GM21526 (cell line): Measurements from ENCODE around the gene ATRAID.
"Not testable (repeated sequence)": the region's sequence is repeated elsewhere in the genome, so short reads cannot be mapped to it uniquely, and the experiment has no call there.

Experiments
- ATAC-seq: cut with Tn5 transposase; IDR thresholded peaks from one replicate; pipeline ENCODE4 v1.9.1; 2021; ENCODE audit warnings: moderate library complexity; ENCODE audit not compliant: unreplicated experiment, low FRiP score

The ATRAID gene, protein sequence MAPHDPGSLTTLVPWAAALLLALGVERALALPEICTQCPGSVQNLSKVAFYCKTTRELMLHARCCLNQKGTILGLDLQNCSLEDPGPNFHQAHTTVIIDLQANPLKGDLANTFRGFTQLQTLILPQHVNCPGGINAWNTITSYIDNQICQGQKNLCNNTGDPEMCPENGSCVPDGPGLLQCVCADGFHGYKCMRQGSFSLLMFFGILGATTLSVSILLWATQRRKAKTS

DNA sequence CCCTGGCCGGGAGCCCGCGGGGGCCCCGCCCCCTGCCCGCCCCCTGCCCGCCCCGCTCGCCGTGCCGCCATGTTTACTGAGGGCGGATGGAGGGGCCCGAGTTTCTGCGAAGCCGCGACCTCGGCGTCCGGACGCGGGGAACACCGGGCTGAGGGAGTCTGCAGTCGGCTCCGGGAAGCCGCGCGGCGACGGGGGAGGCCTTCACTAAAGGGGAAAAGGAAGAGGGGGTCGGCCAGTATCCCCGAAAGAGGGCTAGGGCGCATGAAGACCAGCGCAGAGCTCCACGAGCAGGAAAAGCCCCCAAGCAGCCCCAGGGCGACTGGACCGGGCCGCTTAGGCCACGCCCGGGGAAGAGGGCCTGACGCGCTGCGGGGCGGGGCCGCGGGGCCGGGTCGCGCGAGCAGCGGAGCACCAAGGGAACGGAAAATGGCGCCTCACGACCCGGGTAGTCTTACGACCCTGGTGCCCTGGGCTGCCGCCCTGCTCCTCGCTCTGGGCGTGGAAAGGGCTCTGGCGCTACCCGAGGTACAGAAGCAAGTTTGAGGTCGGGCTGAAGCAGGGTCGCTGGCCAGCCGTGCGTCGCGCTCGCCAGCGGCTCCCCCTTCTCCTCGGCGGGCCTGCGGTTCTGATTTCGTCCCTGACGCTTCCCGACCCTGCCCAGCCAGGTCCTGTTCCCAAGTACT, at the start of gene ATRAID, which contains the start of gene SLC5A6:
Gene ATRAID, plus strand, starts transcription at position 99 of the 683 bp plus-strand sequence. Its CDS starts 328 bp downstream, at position 427.
Gene SLC5A6, minus strand, starts transcription at position 326 of the 683 bp plus-strand sequence. CDS start 4,618 bp downstream, outside the sequence.
- peak; percentile 73 for ATAC-seq

DNA sequence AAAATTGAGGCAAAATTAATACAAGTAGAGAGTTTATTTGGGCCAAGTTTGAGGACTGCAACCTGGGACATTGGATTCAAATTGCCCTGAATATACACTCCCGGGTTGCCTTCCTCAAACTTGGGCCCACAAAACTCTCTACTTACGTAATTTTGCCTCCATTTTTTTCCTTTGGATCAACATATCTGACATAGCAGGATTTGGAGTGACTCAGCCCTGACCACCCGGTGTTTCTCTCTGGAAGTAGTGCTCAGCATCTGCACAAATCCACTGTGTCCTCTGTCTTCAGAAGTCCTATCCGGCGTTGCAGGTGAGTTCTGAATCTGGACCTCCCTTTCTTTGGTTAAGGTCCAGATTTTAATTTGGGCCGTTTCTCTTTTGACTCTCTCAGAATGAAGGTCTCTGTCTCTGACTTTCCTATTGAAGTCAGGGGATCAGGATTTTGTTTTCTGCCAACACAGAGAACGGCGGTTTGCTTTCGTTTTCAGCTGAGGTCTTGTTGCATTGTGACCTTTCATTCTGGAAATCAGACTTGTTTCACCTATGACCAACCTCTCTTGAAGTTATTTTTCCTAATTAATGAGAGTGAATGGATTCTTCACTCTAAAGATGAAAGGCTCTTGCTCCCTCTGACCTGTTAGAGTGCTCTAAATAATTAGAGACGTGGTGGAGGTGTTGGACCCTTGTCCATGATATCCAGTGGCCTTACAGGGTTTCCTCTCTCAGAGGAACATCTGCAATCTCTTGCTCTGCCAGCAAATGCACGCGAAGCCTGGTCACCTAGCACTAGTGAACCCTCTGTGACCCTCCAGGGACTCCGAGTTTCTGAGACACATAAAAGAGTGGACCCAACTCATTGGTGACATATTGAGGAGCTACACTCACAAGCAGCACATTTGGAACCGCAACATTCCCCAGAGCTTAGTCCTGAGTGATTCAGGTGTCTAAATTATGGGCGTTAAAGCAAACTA, 49.4 kb upstream of the ATRAID start:
- no peak for ATAC-seq

DNA sequence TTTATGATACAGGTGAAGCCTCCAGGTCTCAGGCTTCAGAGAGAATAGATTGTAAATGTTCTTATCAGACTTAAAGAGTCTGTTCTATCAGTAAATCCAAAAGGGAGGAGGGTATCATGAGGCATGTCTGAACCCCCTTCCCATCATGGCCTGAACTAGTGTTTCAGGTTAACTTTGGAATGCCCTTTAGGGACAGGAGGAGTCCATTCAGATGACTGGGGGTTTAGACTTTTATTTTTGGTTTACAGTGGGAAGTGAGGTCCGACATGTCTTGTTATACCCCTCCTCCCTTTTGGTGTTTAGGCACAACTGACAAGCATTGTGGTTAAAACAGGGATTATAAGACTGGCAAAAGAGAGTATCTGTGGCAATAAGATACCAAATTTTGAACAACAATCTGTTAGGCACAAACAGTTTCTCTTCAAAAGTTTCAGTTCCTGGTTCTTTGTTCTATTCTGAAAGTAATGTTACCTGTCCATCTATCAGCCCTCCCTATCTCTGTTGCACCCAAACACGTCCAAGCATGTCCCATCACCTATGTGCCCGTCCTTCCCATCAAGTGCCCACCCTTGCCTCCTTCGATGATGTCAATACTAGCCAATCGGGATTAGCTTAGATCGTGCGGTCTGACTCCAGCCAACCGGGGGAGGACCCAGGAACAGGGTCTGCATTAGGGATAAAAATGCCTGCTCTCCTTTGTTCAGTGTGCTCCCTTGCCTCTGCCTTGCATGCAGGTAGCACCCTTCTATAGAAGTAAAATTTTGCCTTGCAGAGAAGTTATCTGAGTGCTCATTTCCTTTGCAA, 46.7 kb upstream of the ATRAID start:
- no peak for ATAC-seq

DNA sequence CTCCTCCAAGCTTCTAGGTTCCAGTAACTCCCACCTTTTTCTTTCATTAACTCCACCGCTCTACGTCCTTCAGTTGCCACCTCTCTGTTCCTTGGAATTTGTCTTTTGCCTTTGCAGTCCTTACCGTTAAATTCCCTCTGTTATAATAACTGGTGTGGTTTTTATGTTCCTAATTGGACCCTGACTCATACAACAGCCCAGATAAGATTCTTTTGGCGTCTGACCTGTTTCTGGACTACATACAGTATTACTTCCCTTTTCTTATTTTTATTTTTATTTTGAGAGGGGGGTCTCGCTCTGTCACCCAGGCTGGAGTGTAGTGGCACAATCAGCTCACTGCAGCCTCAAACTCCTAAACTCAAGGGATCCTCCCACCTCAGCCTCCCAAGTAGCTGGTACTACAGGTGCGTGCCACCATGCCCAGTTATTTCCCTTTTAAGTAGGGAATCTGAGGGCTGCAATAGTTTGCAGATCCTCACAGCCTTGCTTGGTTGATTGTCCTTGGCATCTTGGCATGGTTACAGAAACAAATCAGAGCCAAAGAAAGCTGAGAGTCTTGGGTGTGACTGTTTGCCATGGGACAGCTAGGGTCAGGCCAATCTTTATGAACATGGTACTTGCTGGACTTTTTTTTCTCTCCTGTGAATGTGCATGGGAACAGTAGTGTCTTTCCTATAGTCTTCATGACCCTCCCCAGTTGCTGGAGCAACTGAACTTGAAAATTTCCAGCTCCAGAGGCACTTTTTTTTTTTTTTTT, 41.1 kb upstream of the ATRAID start:
- ATAC-seq = no peak

DNA sequence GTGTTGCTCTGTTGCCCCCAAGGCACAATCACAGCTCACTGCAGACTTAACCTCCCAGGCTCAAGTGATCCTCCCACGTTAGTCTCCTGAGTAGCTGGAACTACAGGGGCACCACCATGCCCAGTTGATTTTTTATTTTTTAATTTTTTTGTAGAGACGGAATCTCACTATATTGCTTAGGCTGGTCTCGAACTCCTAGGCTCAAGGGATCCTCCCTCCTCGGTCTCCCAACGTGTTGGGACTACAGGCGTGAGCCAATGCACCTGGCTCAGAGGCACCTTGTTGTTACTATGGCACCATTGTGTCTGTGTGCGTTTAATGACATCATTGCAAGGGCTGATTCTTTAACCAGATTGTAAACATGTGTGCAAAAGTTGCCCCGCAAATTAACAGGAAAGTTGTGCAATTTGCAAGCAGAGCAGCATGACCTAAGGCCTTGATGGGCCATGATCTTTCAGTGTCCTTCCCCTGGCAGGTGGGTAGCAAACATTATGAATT, 40.4 kb upstream of the ATRAID start:
- ATAC-seq = no peak

DNA sequence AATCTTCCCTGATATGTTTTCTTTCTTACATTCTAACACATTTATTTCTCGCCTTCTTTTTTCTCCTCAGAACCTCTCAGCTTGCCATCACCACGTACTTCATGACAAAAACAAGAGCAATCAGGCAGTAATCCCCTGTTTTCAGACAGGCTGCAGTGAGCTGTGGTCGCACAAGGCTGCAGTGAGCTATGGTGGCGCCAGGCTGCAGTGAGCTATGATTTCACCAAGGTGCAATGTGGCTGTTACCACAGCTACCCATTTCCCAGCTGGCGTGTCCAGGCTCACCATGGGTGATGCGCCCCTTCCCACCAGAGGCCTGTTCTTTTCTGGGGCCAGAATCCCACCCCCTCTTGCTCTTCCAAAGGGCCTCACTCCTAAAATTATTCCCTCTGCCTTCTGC, 37.2 kb upstream of the ATRAID start:
- ATAC-seq = no peak

DNA sequence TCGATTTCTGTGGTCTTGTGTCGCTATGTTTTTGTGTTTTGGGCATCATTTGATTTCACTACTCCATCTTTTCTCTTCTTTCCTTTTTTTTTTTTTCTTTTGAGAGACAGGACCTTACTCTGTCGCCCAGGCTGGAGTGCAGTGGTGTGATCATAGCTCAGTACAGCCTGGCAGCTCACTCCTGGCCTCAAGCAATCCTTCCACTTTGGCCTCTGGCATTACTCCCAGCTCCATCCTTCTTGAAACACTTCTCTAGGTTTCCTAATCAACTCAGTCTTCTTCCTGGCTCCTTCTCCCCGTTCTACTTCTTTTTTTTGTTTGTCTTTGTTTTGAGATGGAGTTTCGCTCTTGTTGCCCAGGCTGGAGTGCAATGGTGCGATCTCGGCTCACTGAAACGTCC, 36.5 kb upstream of the ATRAID start:
- no peak for ATAC-seq

DNA sequence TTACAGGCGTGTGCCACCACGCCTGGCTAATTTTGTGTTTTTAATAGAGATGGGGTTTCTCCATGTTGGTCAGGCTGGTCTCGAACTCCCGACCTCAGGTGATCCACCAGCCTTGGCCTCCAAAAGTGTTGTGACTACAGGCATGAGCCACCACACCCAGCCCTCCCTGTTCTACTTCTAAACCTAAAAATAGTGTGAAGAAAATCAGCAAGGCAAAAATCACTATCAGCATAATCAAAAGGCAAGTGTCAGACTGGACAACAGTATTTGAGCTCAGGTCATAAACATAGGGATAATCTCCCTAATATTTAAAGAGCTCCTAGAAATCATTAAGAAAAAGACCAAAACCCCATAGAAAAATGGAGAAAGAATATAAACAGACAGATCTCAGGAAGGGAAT, 36.1 kb upstream of the ATRAID start:
- not testable (repeated sequence) for ATAC-seq

DNA sequence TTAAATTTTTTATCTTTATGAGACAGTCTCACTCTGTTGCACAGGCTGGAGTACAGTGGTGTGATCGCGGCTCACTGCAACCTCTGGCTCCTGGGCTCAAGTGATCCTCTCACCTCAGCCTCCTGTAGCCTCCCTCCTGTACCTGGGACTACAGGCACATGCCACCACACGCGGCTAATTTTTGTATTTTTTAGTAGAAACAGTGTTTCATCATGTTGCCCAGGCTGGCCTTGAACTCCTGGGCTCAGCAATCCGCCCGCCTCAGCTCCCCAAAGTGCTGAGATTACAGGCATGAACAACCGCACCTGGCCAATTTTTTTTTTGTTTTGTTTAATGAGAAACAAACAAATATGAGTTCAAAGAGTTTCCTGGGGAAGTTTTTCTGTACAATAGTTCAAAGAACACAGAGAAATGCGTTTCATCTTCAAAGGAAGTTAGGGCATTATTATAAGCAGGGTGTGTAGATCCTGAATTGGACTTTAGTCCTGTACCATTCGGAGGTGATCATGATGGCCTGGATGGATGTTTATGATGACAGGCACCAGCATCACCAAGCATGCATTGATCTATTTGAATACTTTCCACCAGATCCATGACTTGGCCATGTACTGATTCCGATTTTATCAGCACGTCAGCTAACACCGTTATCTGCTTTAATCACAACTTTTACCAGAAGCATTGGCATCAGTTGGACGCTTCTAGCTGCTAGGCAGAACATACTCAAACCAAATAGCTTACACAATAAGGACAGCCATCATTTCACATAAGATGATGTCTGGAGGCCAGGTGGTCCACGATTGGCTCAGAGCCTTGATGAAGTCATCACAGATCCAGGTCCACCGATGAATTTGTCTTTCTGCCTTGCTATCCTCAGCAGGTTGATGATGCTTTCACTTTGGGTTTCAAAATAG, 34.1 kb upstream of the ATRAID start:
- no peak for ATAC-seq

DNA sequence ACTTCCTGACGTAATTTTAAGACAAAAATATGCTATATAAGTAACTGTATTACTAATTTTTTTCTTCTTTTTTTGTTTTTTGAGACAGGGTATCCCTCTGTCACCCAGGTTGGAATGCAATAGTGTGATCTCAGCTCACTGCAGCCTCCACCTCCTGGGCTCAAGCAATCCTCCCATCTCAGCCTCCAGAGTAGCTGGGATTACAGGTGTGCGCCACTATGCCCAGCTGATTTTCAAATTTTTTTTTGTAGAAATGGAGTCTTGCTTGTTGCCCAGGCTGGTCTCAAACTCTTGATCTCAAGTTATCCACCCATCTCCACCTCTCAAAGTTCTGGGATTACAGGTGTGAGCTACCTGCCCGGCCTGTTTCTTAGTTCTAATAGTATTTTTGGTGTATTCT, 33.4 kb upstream of the ATRAID start:
- no peak for ATAC-seq

DNA sequence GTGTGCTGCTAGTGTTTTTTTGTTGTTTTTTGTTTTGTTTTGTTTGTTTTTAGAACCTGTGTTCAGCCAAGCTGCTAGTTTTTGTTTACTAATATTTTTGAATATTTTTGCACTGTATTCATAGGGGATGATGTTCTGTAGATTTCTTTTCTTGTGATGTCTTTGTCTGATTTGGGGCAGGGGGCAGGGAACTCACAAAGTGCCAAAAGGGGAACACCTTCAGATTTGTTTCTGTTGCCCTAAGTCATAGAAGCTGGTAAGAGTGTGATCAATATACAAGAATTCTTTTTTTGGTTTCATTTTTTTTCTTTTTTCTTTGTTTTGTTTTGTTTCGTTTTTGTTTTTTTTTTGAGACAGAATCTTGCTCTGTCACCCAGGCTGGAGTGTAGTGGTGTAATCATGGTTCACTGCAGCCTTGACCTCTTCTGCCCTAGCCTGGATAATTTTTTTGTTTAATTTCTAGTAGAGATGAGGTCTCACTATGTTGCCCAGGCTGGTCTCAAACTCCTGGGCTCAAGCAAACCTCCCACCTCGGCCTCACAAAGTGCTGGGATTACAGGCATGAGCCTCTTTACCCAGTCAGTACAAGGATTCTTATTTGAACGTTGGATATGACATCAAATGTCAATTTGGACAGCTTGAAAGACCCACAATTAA, 32.4 kb upstream of the ATRAID start:
- ATAC-seq = no peak

DNA sequence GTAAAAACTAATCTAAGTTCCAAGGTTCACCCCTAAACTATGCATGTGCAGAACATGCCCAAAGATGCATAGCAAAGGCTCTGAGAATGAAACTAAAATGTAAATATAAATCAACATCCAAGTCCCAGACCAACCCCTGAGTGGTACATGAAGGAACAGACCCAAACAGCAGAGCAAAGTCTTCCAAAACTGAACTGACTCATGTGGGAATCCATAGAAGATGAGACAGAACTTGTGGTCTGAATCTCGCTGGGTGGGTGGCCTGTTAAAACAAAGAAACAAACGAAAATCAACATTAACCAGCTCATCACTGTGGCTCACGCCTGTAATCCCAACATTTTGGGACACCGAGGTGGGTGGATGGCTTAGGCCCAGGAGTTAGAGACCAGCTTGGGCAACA, 29.5 kb upstream of the ATRAID start:
- ATAC-seq = no peak

DNA sequence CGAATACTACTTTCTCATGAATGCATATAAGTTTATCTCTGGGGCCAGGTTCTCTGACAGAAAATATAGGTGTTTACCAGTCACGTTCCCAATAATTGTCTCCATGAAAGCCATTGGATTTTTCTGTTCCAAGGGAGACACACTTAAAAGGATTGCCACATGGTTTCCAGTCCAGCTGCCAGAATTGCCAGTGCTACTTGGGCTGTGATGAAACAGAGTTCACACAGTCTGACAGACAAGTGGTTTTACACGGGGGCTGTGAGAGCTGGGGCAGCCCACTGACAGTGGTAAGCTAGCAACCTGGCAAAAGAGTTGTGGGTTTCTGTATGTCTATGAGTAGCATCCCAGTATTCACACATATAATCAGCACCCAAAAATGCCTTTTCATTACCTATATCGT, 27.7 kb upstream of the ATRAID start:
- ATAC-seq = no peak

DNA sequence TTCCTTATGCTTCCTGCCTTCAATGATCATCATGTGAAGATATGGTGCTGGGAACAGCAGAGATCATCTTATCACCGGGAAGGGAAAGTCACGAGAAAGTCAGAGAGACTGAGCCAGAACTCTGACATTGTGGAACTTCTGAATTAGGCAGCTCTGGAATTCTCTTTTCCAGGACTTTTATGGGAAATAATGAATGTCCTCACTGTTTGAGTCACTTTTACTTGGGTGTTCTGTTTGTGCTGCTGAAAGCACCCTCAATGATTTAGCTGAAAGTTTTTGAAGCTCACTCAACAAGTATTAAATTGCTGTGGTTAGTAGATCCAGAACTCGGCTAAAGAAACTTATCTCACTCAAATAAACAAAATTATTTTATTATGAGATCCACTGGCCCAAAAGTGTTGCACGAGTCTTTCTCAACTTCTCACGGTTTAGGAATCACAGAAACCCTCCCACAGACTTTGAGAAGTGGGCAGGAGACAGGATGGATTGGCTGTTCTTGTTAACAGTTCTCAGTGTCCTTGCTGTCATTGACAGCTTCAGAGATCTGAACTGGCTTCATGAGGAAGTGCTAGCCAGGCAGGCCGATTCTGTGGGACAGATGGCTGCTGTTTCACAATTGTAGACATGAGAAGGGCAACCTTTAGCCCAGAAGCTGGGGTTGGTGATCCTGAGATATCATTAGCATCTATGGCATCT, 26.4 kb upstream of the ATRAID start:
- ATAC-seq = no peak

DNA sequence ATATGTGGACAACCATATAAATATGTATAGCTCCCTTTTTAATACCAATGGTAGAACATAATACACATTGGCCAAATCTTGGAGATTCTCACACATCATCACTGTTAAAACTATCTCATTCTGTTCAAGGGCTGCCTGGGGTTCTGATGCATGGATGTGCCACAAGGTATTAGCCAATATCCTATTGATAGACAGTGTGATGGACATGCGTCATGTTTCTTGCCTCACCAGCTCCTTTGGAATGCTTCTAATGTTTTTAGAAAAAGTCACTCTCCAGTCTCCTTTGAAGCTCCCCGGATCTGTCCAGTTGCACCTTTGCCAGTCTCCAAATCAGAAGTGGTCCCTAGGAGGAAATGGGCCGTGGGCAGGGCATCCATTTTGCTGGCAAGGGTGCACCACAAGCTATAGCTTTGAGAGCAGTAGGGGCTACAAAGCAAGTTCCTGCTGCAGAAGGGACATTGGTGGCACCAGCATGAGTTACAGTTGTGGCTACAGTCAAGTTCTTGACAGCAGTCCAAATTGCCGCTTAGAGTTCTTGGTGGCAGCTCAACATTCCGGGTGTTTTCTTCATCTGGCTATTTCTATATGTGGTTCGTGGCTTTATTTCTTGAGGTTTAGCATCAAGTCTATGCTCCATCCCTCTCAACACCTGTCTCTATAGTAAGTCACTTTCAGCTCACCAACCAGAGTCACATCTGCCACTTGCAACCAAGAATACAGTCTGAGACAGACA, 25.1 kb upstream of the ATRAID start:
- no peak for ATAC-seq

DNA sequence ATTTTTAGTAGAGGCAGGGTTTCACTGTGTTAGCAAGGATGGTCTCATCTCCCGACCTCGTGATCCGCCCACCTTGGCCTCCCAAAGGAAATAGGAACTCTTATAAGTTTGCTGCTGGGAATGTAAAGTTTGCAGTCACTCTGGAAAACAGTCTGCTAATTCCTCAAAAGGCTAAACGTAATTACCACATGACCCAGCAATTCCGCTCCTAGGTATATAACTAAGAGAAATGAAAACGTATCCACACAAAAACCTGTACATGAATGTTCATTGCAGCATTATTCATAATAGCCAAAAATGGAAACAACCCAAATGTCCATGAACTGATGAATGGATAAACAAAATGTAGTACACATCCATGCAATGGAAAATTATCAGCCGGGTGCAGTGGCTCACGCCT, 21.9 kb upstream of the ATRAID start:
- no peak for ATAC-seq
